SK-N-SH treated with all-trans-retinoic acid at 6 μM for 48 hours (cell line): ENCODE results near the gene CALML6.

Experiments
- ATAC-seq: fragments of 200-7000 bp; cut with Tn5 transposase; 3 replicates; pipeline ENCODE4 v1.9.1; 2020; ENCODE audit warnings: mild to moderate bottlenecking, moderate library complexity
- ARNTL ChIP-seq: fragments of 450-650 bp; formaldehyde crosslinking; IDR thresholded peaks from 2 replicates; pipeline ENCODE4 v1.5.0; 2020; ENCODE audit warnings: low read depth, mild to moderate bottlenecking, moderate library complexity, borderline replicate concordance
- BACH2 ChIP-seq: fragments of 250-450 bp; sonication (Bioruptor Pico); IDR thresholded peaks from 2 replicates; pipeline ENCODE4 v1.9.0; 2021; ENCODE audit warnings: mild to moderate bottlenecking, borderline replicate concordance
- CSDC2 ChIP-seq: fragments of 250-450 bp; sonication (Bioruptor Pico); IDR thresholded peaks from 2 replicates; pipeline ENCODE4 v1.5.0; 2020; ENCODE audit warnings: mild to moderate bottlenecking, moderate library complexity
- CSRNP3 ChIP-seq: fragments of 250-450 bp; sonication (Bioruptor Pico); IDR thresholded peaks from 2 replicates; pipeline ENCODE4 v1.5.1; 2021; ENCODE audit warnings: mild to moderate bottlenecking, moderate library complexity
- ESRRG ChIP-seq: fragments of 250-450 bp; sonication (Bioruptor Pico); IDR thresholded peaks from 2 replicates; pipeline ENCODE4 v1.6.1; 2021; ENCODE audit warnings: mild to moderate bottlenecking
- GLIS3 ChIP-seq: fragments of 250-450 bp; sonication (Bioruptor Pico); IDR thresholded peaks from 2 replicates; pipeline ENCODE4 v1.5.0; 2020; ENCODE audit warnings: mild to moderate bottlenecking, moderate library complexity
- ISL1 ChIP-seq: fragments of 250-450 bp; sonication (Bioruptor Pico); IDR thresholded peaks from 2 replicates; pipeline ENCODE4 v2.1.2; 2022; ENCODE audit warnings: mild to moderate bottlenecking, moderate library complexity
- OSR1 ChIP-seq: fragments of 250-450 bp; sonication (Bioruptor Pico); IDR thresholded peaks from 2 replicates; pipeline ENCODE4 v1.8.0; 2022; ENCODE audit warnings: moderate library complexity, mild to moderate bottlenecking, inconsistent platforms
- PATZ1 ChIP-seq: fragments of 250-450 bp; sonication (Bioruptor Pico); IDR thresholded peaks from 2 replicates; pipeline ENCODE4 v1.8.0; 2020; ENCODE audit warnings: mild to moderate bottlenecking, moderate library complexity, borderline replicate concordance
- PPARA ChIP-seq: fragments of 250-450 bp; sonication (Bioruptor Pico); IDR thresholded peaks from 2 replicates; pipeline ENCODE4 v1.5.0; 2020; ENCODE audit warnings: mild to moderate bottlenecking, borderline replicate concordance
- RARB ChIP-seq: fragments of 250-450 bp; sonication (Bioruptor Pico); IDR thresholded peaks from 2 replicates; pipeline ENCODE4 v1.8.0; 2021; ENCODE audit warnings: mild to moderate bottlenecking, moderate library complexity
- SNAI2 ChIP-seq: fragments of 250-450 bp; sonication (Bioruptor Pico); IDR thresholded peaks from 2 replicates; pipeline ENCODE4 v1.5.0; 2020; ENCODE audit warnings: mild to moderate bottlenecking, moderate library complexity
- TCF4 ChIP-seq: fragments of 250-450 bp; sonication (Bioruptor Pico); IDR thresholded peaks from 2 replicates; pipeline ENCODE4 v1.8.0; 2021; ENCODE audit warnings: mild to moderate bottlenecking, moderate library complexity, borderline replicate concordance
- TOX ChIP-seq: fragments of 250-450 bp; sonication (Bioruptor Pico); IDR thresholded peaks from 2 replicates; pipeline ENCODE4 v1.8.0; 2021; ENCODE audit warnings: mild to moderate bottlenecking, moderate library complexity, borderline replicate concordance
- ZC3H10 ChIP-seq: fragments of 250-450 bp; sonication (Bioruptor Pico); IDR thresholded peaks from 2 replicates; pipeline ENCODE4 v1.5.1; 2021; ENCODE audit warnings: mild to moderate bottlenecking, moderate library complexity
- ZFP3 ChIP-seq: fragments of 250-450 bp; sonication (Bioruptor Pico); IDR thresholded peaks from 2 replicates; pipeline ENCODE4 v1.5.0; 2020; ENCODE audit warnings: mild to moderate bottlenecking, moderate library complexity
- ZFP30 ChIP-seq: fragments of 450-650 bp; formaldehyde crosslinking; IDR thresholded peaks from 2 replicates; pipeline ENCODE4 v1.5.0; 2022; ENCODE audit warnings: mild to moderate bottlenecking, moderate library complexity
- ZNF70 ChIP-seq: fragments of 450-650 bp; formaldehyde crosslinking; IDR thresholded peaks from 2 replicates; pipeline ENCODE4 v1.5.0; 2020; ENCODE audit warnings: mild to moderate bottlenecking, moderate library complexity
- ZNF8 ChIP-seq: fragments of 450-650 bp; formaldehyde crosslinking; IDR thresholded peaks from 2 replicates; pipeline ENCODE4 v1.5.0; 2020; ENCODE audit warnings: mild to moderate bottlenecking, moderate library complexity
- TF ChIP-seq, protein P1 (sequence below): fragments of 250-450 bp; sonication (Bioruptor Pico); IDR thresholded peaks from 2 replicates; pipeline ENCODE4 v1.8.0; 2021; ENCODE audit warnings: low read depth, mild to moderate bottlenecking, moderate library complexity, borderline replicate concordance
- TF ChIP-seq, protein P2 (sequence below): fragments of 250-450 bp; sonication (Bioruptor Pico); IDR thresholded peaks from 2 replicates; pipeline ENCODE4 v1.5.0; 2020; ENCODE audit warnings: mild to moderate bottlenecking, moderate library complexity
- TF ChIP-seq, protein P3 (sequence below): fragments of 250-450 bp; sonication (Bioruptor Pico); IDR thresholded peaks from 2 replicates; pipeline ENCODE4 v1.5.1; 2020; ENCODE audit warnings: low read depth, mild to moderate bottlenecking, moderate library complexity

Gene CALML6

GRCh38 chr1:1958071-1958541 lies 43.0 kb downstream of the CALML6 start:
- no peak for ATAC-seq
- TF ChIP-seq, protein P1, sequence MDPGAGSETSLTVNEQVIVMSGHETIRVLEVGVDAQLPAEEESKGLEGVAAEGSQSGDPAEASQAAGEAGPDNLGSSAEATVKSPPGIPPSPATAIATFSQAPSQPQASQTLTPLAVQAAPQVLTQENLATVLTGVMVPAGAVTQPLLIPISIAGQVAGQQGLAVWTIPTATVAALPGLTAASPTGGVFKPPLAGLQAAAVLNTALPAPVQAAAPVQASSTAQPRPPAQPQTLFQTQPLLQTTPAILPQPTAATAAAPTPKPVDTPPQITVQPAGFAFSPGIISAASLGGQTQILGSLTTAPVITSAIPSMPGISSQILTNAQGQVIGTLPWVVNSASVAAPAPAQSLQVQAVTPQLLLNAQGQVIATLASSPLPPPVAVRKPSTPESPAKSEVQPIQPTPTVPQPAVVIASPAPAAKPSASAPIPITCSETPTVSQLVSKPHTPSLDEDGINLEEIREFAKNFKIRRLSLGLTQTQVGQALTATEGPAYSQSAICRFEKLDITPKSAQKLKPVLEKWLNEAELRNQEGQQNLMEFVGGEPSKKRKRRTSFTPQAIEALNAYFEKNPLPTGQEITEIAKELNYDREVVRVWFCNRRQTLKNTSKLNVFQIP (CRISPR knock-in tag): no peak
- TF ChIP-seq ARNTL (no peak), PATZ1 (CRISPR knock-in tag) (no peak), ESRRG (CRISPR knock-in tag) (no peak), CSRNP3 (CRISPR knock-in tag) (no peak), SNAI2 (CRISPR knock-in tag) (no peak), ZNF70 (CRISPR knock-in tag) (no peak), BACH2 (CRISPR knock-in tag) (no peak), OSR1 (CRISPR knock-in tag) (no peak)
- TF ChIP-seq, all 23 proteins: peak for 0

DNA sequence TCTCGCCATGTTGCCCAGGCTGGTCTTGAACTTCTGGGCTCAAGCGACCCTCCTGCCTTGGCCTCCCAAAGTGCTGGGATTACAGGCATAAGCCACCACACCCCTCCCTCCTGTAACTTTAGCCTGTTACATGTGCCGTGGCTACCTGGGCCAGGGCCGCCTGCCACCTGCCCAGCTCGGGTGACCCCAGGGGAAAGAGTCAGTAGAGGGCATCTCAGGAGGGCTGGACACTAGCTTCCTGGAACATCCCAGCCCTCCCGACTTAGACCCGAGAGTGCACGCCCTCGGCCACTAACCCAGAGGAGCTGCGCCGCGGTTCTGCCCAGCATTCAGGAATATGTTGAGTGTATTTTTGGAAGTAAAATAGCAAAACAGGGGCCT lies 44.4 kb downstream of the CALML6 start:
- TF ChIP-seq PPARA (CRISPR knock-in tag): no peak
- TF ChIP-seq, protein P1 (CRISPR knock-in tag): no peak
- TF ChIP-seq OSR1 (CRISPR knock-in tag): no peak
- TF ChIP-seq CSRNP3 (CRISPR knock-in tag): no peak
- TF ChIP-seq ZNF8 (CRISPR knock-in tag): no peak
- no peak for TF ChIP-seq CSDC2
- no peak for TF ChIP-seq PATZ1 (CRISPR knock-in tag)
- TF ChIP-seq, protein P2, sequence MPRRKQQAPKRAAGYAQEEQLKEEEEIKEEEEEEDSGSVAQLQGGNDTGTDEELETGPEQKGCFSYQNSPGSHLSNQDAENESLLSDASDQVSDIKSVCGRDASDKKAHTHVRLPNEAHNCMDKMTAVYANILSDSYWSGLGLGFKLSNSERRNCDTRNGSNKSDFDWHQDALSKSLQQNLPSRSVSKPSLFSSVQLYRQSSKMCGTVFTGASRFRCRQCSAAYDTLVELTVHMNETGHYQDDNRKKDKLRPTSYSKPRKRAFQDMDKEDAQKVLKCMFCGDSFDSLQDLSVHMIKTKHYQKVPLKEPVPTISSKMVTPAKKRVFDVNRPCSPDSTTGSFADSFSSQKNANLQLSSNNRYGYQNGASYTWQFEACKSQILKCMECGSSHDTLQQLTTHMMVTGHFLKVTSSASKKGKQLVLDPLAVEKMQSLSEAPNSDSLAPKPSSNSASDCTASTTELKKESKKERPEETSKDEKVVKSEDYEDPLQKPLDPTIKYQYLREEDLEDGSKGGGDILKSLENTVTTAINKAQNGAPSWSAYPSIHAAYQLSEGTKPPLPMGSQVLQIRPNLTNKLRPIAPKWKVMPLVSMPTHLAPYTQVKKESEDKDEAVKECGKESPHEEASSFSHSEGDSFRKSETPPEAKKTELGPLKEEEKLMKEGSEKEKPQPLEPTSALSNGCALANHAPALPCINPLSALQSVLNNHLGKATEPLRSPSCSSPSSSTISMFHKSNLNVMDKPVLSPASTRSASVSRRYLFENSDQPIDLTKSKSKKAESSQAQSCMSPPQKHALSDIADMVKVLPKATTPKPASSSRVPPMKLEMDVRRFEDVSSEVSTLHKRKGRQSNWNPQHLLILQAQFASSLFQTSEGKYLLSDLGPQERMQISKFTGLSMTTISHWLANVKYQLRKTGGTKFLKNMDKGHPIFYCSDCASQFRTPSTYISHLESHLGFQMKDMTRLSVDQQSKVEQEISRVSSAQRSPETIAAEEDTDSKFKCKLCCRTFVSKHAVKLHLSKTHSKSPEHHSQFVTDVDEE (CRISPR knock-in tag): no peak
- TF ChIP-seq ZFP3 (CRISPR knock-in tag): no peak
- TF ChIP-seq ISL1: no peak
- no peak for TF ChIP-seq GLIS3
- TF ChIP-seq SNAI2 (CRISPR knock-in tag): no peak
- no peak for TF ChIP-seq RARB (CRISPR knock-in tag)
- no peak for TF ChIP-seq ZC3H10 (CRISPR knock-in tag)
- no peak for TF ChIP-seq ZFP30
- TF ChIP-seq, protein P3, sequence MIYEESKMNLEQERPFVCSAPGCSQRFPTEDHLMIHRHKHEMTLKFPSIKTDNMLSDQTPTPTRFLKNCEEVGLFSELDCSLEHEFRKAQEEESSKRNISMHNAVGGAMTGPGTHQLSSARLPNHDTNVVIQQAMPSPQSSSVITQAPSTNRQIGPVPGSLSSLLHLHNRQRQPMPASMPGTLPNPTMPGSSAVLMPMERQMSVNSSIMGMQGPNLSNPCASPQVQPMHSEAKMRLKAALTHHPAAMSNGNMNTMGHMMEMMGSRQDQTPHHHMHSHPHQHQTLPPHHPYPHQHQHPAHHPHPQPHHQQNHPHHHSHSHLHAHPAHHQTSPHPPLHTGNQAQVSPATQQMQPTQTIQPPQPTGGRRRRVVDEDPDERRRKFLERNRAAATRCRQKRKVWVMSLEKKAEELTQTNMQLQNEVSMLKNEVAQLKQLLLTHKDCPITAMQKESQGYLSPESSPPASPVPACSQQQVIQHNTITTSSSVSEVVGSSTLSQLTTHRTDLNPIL (CRISPR knock-in tag): no peak
- TF ChIP-seq TCF4: no peak
- TF ChIP-seq ESRRG (CRISPR knock-in tag): no peak
- no peak for TF ChIP-seq ARNTL
- no peak for TF ChIP-seq TOX

More for the DNA sequence above, 44.4 kb downstream of the CALML6 start:
- ATAC-seq: no peak
